GM20431 (cell line): Measurements from ENCODE around the gene SMAD1.

Experiments
- in situ Hi-C: fragments of 300-500 bp; cut with MseI, MboI; formaldehyde crosslinking; loops from one replicate; pipeline ENCODE4 v1.15.0; 2020; ENCODE audit warnings: low sequenced_read_pairs; ENCODE audit not compliant: unreplicated experiment

The SMAD1 gene

DNA sequence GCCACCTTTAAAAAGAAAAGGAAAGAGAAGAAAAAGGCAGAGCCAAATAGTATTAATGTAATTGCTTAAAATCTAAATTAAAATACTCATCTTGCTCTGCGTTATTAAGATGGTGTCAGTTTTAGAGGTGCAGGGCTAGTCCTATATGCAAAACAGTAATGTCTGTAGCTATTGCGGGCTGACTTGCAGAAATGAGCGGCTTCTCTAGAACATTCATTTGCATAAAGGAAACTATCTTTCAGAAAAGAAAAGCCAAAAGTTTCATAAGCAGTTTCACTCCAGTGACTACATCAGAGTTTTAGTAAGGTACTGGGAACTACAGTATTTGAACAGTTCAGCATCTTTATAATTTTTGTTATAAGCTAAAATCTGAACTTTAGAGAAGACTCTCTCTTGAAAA lies 6.0 kb downstream of the SMAD1 start:
- in situ Hi-C loops: no loop called here

- in situ Hi-C loops: no loop called here
Observed at GRCh38 chr4:145488310-145488709, 6.7 kb downstream of the SMAD1 start.

- in situ Hi-C loops: no loop called here
Observed at GRCh38 chr4:145489556-145489955, 7.9 kb downstream of the SMAD1 start.

DNA sequence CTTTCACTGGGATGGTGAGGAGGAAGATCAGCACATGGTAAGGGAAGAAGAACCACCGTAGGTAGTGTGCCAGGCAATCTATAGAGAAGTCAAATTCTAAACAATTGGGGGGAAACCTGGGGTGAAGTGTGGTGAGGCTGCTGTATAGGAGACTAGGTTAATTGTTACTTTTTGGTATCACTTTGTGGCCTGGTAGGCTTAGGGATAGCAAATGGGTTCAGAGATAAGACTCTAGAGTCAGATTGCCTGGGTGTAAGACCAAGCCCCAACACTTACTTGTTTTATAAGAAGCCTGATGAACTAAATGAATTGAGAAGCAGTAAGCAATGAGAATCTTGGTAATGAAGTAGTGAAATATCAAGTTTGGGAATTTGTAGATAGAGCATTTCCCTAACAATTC lies 8.7 kb downstream of the SMAD1 start:
- in situ Hi-C loops: no loop called here

DNA sequence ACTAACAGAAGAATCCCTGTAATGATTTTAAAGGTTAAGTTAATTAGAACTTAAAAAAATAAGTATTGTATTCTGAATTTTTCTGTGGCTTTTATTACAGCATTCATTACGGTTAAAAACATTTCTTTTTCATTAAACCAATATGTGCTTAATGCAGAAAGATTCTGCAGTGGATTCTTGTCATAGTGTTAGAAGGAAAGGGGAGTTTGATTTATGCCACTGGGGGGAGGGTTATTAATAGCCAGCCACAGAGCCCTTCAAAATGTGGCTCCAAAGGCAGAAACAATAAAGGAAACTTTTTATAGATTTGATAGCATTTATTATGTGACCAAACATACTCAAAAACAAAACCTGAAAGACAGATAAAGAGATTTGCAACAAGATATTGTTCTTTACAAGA lies 9.1 kb downstream of the SMAD1 start:
- in situ Hi-C loops: no loop called here

DNA sequence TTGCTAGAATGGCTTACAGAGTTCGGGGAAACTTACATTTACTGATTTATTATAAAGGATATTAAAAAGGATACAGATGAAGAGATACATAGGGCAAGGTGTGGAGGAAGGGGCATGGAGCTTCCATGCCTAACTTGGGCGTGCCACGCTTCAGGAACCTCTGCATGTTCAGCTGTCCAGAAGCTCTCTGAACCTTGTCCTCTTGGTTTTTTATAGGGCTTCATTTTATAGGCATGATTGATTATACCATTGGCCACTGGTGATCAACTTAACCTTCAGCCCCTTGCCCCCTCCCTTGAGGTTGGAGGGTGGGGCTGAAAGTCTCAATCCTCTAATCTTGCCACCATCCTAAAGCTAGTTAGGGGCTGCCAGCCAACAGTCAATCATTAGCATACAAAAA lies 10.7 kb downstream of the SMAD1 start:
- in situ Hi-C loops: no loop called here

GRCh38 chr4:145493166-145493565 lies 11.5 kb downstream of the SMAD1 start:
- in situ Hi-C loops: no loop called here

- in situ Hi-C loops: no loop called here
Observed at GRCh38 chr4:145494666-145495270, 13.1 kb downstream of the SMAD1 start.

- in situ Hi-C loops: no loop called here
Observed at GRCh38 chr4:145496292-145496691, 14.6 kb downstream of the SMAD1 start.

GRCh38 chr4:145497199-145498149 lies 15.8 kb downstream of the SMAD1 start:
- in situ Hi-C loops: no loop called here

GRCh38 chr4:145498430-145498829 lies 16.8 kb downstream of the SMAD1 start:
- in situ Hi-C loops: no loop called here

- in situ Hi-C loops: no loop called here
Observed at GRCh38 chr4:145501051-145501660, 19.5 kb downstream of the SMAD1 start.

DNA sequence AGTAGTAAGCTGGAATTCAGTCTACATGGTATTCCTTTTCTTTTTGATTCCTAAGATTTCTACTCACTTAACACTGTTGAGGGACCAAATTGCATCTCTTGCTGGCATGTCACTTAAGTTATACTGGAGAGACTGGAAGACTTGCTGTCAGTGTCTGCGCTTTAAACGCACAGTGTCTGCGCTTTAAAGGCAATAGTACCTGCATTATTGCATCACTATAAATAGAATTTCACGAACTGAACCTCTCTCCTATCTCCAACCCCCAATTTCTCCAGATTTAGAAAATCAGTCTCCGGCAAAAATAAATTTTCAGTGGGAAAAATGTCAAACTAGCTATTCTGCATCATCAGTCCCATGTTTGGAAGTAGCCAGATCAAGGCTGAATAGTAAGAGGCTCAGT lies 21.2 kb downstream of the SMAD1 start:
- in situ Hi-C loops: no loop called here

DNA sequence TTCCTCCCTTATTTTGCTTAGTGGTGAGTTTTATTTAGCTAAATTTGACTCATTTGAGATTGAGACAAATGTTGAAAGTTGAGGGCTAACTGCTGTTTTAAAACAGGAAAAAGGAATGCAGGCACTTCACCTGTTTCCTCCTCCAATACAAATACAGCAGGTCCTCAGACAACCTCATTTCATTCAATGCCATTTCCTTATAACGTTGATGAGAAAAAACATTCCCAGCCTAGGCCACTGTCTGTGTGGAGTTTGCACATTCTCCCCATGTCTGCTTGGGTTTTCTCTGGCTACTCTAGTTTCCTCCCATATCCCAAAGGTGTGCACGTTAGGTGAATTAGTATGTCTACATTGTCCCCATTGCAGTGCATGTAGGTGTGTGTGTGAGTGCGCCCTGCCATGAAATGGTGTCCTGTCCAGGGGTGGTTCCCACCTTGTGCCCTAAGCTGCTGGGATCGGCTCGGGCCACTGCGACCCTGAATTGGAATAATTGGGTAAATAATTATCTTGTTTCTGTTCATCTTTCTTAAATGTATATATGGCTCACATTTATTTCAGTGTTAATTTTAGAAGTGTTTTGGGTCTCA lies 21.9 kb downstream of the SMAD1 start:
- in situ Hi-C loops: no loop called here

GRCh38 chr4:145505995-145506394 lies 24.3 kb downstream of the SMAD1 start:
- in situ Hi-C loops: no loop called here

- in situ Hi-C loops: no loop called here
Observed at GRCh38 chr4:145507636-145508035, 26.0 kb downstream of the SMAD1 start.

DNA sequence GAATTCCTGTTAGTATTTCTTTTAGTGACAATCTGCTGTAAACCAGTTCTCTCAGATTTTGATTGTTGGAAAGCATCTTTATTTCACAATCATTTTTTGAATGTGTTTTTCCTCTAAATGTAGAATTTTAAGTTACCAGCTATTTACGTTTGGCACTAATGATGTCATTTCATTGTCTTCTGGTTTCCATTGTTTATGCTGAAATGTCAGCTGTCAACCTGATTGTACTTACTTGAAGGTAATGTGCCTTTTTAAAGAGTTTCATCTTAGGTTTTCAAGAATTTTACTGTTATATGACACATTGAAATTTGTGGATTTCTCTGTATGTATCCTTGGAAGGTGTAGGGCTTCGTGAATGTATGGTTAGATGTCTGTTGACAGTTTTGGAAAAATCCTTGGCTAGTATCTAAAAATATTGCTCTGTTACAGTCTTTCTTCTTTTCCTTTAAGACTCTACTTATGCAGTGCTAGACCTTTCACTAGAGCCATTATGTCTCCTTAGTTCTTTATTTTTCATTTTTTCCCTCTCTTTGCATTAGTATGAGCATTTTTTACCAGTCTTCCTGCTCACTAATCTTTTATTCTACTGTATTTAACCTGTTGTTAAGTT lies 30.4 kb downstream of the SMAD1 start:
- in situ Hi-C loops: no loop called here

GRCh38 chr4:145513020-145513621 lies 31.5 kb downstream of the SMAD1 start:
- in situ Hi-C loops: no loop called here

GRCh38 chr4:145520172-145520571 lies 38.5 kb downstream of the SMAD1 start:
- in situ Hi-C loops: no loop called here

DNA sequence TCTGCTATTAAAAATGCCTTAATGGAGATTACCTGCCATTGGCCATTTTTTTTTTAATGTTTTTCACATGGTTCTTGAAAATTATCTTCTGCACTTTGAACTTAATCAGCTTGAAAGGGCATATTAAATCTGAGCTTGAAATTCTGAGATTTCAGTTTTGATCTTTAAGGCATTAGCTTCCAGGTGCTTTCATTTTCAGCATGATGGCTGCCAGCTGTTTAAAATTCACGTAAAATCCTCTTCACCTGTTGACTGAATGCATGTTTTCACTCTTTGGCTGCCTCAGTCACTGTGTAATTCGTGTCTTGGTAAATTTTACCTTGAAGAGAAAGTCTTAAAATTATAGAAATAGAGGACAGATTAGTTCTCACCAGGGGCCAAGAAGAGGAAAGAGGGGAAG lies 39.6 kb downstream of the SMAD1 start:
- in situ Hi-C loops: no loop called here
